Measurements from ENCODE around the gene PPP2R5A.

PPP2R5A gene

GRCh38 chr1:212401042-212401441, 115.8 kb downstream of the PPP2R5A start:
- no peak overlapping the region for H3K4me3 ChIP-seq (ENCODE audit: low read depth, low read length)
- H3K27ac ChIP-seq = no peak overlapping the region
- no peak for TF ChIP-seq CTCF (IDR thresholded peaks at IDR 0.05; ENCODE audit: low read depth, low read length)
- no peak for DNase-seq
- H3K9me3 ChIP-seq (ENCODE audit: severe bottlenecking) = no peaks in the 10 kb centered on the region
- H3K27me3 ChIP-seq (ENCODE audit: insufficient read depth, low read depth, severe bottlenecking) = no peaks in the 10 kb centered on the region
- H3K36me3 ChIP-seq = peaks cover 3% of the 10 kb centered on the region

DNA sequence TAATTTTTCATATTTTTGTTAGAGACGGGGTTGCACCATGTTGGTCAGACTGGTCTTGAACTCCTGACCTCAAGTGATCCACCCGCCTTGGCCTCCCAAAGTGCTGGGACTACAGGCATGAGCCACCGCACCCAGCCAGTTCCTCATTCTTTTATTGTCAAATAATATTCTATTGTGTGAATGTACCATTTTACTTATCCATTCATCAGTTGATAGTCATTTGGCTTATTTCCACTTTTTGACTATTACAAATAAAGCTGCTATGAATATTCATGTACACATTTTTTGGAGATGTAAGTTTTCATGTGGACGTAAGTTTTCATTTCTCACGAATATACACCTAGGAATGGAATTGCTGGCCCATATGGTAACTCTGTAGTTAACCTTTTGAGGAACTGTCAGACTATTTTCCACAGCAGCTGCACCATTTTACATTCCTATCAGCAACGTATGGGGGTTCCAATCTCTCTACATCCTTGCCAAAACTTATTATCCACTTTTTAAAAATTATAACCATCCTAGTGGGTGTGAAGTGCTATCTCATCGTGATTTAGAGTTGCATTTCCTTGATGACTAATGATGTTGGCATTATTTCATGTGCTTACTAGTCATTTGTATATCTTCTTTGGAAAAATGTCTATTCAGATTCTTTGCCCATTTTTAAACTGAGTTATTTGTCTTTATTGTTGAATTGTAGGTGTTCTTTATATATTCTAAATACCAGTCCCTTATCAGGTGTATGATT, 116.8 kb downstream of the PPP2R5A start:
- Histone ChIP-seq H3K27ac (no peak overlapping the region), H3K27me3 (ENCODE audit: insufficient read depth, low read depth, severe bottlenecking) (no peaks in the 10 kb centered on the region), H3K36me3 (peaks cover 12% of the 10 kb centered on the region), H3K9me3 (ENCODE audit: severe bottlenecking) (no peaks in the 10 kb centered on the region), H3K4me3 (ENCODE audit: low read depth, low read length) (no peak overlapping the region)
- no peak for DNase-seq
- no peak for TF ChIP-seq CTCF (IDR thresholded peaks at IDR 0.05; ENCODE audit: low read depth, low read length)

GRCh38 chr1:212402666-212403321, 117.6 kb downstream of the PPP2R5A start:
- Histone ChIP-seq H3K27me3 (ENCODE audit: insufficient read depth, low read depth, severe bottlenecking) (no peaks in the 10 kb centered on the region), H3K36me3 (peaks cover 20% of the 10 kb centered on the region), H3K27ac (no peak overlapping the region), H3K9me3 (ENCODE audit: severe bottlenecking) (peaks cover 3% of the 10 kb centered on the region), H3K4me3 (ENCODE audit: low read depth, low read length) (no peak overlapping the region)
- TF ChIP-seq CTCF (IDR thresholded peaks at IDR 0.05; ENCODE audit: low read depth, low read length) = no peak
- DNase-seq = no peak

DNA sequence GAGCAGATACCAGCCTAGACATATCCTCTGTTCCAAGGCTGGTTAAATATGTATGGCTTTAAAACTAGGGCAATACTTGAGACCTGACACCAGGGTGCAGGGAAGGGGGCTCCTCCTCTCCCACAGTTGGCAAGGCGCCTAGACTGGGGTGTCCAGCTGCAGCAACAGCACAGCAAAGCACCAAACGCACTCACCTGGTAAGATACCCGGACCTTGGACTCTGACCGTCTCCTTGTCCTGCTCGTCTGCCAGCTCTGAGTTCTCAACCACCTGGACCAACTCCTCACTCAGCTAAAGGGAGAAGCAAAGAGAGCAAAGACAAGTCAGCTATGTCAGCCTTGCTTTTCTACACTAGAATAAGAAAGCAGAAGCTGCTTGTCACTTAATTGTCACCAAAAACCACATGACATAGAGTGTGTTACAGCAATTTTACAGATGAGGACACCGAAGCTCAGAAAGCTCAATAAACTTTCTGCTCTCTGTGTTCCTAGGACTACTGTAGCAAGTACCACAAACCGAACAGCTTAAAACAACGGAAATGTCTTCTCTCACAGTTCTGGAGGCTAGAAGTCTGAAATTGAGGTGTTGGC, 125.1 kb downstream of the PPP2R5A start:
- Histone ChIP-seq H3K9me3 (ENCODE audit: severe bottlenecking) (peaks cover 3% of the 10 kb centered on the region), H3K27me3 (ENCODE audit: insufficient read depth, low read depth, severe bottlenecking) (no peaks in the 10 kb centered on the region), H3K36me3 (peaks cover 53% of the 10 kb centered on the region), H3K4me3 (ENCODE audit: low read depth, low read length) (no peak overlapping the region), H3K27ac (no peak overlapping the region)
- DNase-seq = no peak
- TF ChIP-seq CTCF (IDR thresholded peaks at IDR 0.05; ENCODE audit: low read depth, low read length) = no peak

Data from WERI-Rb-1 (cell line).